ENCODE results near the gene TRAF6. TPM values are rescaled to one million over a fixed set of nuclear protein-coding genes. Genes with fewer than 3 reads are reported as not detected.
A peak's percentile ranks its signal among the peaks of the same experiment; 100 is the strongest.

The TRAF6 gene
- total RNA-seq, 1 donor from 2014 or later = 7.9 TPM

DNA sequence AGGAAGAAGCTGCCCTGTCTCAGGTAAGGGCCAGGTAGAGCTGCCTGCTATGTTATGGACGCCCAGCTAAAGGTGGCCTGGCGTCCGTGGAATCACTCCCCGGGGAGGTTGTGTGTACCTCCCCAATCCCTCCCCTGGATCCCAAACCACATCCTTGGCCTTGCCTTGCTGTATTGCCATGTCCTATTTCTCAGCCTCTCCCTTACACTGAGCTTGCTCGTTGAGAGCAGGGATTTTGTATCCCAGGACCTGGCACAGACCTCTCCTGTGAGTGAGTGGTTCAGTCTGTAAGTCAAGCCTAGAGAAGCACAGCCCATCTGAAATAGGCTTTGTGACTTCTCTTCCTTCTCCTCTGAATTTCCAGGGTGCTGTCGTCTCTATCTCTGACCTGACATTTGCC is 53.9 kb downstream of the TRAF6 start:
- no peak for ATAC-seq

DNA sequence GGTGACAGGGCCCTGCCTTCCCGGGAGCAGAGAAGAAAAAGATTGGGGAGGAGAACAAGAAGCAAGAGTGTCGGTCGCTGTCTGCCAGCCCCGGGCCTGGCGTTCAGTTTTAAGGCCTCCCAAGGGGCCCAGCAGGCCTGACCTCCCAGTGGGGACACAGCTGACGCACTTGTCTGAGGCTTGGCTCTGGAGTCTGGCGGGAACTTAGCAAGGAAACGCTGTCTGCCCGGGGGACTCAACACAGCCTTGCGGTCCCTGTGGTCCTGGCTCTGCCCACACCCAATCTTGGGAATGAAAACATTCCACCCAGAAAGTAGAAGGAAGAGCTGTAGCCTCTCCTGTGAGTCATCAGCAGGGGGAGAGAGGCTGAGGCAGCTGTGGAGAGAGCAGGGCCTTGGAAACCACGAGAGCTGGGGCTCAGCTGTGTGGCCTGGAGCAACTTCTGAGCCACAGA is 54.4 kb downstream of the TRAF6 start:
- ATAC-seq = peak; percentile 62

DNA sequence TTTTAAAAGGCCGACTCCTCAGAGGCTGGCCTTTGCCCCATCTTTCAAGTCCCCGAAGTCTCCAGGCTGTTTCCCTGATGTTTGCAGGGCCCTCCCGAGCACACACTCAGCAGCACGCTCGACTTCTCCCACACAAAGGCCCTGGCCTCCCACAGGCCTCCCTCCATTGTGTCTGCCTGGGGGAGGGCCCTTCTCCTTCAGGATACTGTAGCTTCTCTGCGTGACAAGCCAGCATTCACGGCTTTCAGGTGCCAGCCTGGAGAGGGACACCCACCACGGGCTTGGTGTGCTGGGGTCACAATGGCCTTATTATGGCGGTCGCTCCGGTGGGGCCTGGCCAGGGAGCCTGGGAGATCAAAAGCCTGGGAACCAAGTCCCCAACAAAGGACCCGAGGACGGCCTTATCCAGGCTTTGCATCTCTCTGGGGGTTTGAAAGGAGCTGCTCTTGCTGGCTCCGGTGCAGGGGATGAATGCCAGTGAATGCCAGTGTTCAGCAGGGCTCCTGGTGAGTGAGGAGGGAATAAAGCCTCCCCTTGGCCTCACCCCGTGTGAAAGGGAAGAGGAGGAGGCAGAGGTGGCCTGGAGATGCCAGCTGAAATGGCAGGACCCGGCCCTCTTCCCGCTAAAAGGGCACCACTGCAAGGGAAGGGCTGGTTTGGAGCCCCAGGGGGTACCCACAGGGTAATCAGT is 55.0 kb downstream of the TRAF6 start:
- ATAC-seq = no peak

DNA sequence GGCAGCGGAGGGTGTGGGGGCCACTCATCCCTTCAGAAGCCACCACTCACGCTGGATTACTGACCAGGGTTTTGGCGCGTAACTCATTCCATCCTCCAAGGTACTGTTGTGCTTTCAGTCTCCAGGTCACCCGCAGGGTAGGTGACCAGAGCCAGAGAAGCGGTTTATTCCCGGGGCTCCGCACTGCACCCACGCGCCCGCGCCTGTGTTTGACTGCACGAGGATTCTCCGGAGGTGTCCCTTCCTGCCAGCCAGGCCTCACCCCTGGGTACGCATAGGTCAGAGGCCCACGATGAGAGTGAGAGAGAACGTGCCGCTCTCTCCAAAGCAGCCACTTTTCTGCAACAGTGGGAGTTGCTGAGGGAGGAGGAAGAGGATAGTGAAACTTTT is 55.5 kb downstream of the TRAF6 start:
- no peak for ATAC-seq

DNA sequence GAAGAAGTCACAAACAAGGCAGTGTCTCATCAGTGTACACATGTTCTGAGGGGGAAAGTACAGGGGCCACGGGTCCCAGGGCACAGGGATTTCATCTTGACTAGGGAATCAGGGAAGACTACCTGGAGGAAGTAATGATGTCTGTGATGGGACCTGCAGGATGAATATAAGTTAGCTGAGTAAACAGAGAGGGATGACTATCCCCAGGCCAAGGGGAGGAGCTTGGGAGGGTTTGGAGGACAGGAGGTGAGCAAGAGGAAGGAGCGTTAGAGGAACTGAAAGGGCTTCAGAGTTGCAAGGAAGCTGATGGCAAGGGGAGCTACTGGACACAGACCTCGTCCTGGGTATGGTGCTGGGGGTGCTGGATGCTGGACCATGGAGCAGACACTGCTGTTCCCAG is 56.4 kb downstream of the TRAF6 start:
- ATAC-seq = peak; percentile 65

DNA sequence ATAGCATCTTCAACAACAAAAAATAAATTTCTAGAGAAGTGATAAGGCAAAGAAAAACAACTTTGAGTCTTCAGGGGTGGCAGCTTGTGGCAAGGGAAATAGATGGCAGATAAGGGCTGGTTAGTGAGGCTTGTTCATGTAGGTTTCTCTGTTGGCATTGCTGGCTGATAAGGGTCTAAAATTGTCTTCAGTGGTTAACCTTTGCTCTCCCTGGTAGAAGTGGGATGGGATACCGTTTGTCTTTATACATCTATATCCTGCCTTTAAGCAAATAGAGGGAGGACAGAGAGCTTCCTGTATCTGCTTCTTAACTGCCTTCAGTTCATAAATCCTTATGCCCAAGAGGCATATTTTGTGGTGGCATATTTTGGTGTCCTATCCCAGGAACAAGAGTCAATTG is 57.1 kb downstream of the TRAF6 start:
- no peak for ATAC-seq

DNA sequence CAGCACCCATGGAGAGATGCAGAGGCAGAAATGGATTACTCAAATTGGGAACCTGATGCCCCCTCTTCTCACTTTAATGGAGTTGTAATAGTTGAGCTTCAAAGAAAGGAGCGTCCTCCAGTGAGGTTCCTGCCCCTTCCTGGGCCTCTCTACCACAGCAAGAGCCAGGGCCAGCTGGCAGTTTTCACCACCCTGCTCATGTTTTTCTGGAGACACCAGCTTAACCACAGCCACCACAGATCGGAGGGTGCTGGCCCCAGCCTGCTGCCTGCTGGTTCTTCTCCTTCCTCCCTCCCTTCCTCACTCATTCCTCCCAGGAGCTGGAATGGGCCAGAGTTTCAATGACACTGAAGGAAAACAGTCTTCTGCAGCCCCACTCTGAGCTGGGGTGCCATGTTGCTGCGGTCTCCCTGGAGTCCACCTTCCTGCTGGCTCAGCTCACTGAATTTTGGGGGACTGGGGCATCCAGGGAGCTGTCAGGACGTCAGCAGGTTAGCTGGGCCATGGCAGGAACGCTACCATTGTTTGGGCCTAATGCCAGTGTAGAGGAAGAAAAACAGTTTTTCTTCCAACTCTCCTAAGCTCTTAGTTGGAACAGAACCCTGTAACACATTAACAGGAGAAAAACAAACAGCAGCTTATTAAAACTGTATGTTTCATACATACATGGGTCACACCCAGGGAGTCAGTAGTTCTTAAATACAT is 57.7 kb downstream of the TRAF6 start:
- ATAC-seq = no peak

DNA sequence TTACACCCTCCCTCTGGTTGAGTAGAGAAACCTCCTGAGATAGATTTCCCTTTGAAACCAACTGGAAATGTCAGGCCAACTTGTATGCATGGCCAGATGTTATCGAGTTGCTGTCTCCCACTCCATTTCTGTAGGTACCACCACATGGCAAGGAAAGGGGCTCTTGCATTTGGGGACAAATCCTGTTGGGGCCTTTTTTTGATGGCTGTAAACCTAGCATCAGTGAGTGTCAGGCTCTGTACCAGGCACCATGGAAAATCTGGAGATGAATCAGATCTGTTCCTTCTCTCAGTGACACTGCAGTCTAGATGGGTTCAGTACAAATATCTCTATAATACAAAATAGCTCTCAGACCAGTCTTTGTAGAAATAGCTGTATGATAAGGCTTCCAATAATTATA is 58.4 kb downstream of the TRAF6 start:
- no peak for ATAC-seq

DNA sequence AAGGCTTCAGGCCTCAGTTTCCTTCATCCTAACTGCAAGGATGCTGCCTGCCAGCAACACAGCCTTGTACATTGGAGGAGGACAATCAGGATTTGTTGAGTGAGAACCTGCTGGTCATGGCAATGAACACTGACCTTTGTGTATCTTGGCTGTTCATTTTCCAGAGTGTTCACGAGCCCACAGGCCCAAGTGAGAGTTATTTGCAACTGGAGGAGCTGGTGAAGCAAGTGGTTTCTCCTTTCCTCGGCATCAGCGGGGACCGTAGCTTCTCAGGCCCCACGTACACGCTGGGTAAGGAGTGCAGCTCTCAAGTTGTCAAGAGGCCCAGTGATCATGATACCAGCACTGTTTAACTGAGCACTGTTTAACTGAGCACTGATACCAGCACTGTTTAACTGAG is 59.0 kb downstream of the TRAF6 start:
- no peak for ATAC-seq

DNA sequence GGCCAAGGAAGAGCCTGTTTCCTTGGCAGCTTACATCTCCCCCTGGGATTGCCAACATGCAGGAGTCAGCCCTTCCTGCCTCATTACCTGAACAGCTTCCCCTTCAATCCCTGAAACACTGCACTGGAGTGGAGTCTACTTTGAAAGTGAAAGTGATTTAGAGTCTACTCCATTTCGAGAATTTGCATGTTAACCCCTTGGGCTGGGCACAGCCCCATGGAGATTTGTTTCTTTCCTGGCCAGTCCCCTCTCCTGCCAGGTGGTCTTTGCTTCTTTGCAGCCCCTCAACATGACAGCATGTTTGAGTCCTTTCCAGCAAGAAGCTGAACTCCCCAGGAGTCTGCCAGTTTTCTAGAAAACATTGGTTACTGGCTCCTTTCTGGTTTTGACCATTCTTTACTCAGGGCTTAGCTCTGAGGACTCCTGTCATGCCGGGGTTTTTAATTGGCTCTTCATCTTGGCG is 59.9 kb downstream of the TRAF6 start:
- ATAC-seq = no peak

DNA sequence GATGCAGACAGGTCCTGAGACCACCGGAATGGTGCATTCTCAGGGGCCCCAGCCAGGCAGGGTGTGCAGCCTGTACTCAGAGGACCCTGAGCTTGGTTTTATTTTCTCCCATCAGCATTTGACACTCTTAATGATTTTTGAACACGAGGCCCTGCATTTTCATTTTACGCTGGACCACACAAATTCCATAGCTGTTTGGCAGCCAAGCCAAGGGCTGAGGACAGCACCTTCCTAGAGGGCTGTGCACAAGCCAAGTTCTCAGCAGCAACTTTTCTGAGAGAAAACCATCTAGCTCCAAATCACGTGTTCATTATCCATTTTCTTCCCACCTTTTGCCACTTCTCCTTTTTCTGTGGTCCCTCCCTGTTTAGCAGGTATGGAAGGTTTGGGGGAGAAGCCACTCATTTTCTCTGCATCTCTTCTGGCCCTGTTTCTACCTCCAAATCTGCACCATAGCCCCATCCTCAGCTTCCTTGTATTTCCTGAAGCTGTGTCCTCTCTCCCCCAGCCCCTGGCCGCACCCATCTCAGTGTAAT is 60.4 kb downstream of the TRAF6 start:
- ATAC-seq = no peak

DNA sequence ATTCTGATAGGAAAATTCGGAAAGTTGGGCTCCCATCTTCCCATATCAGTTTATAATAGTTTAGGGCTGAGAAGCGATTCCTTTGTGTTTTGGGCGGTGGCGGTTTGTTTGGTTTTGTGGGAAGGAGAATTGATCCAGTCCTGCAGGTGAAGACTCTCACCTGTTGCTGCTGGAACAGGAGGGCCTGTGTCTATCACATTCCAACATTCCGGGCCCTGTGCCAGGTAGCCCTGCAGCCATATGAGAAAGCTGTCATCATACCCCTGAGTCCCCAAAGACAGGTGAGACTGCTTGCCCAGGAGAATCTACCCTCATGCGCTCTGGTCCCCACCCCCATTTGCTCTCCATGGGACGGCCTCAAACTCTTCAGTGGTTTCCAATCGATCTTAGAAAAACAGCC is 62.1 kb downstream of the TRAF6 start:
- ATAC-seq = peak; percentile 31

DNA sequence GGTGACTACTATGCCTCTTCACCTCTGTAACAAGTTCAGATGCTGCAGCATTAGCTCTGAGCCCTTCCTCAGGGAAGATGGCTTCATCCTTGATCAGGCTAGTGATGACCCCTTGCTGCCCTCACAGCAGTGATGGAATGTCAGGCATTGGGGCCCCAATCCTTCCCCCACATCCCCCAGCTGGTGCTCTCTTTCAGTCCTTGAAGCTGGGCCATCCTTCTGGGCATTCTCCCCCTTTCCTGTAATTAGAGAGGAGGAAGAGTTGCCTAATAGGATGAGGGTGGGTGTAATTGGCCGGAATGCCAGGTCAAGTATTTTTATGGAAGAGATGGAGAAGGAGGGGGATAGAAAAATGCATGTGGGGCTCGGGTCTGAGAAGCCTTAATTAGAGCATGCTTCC is 62.6 kb downstream of the TRAF6 start:
- ATAC-seq = no peak

DNA sequence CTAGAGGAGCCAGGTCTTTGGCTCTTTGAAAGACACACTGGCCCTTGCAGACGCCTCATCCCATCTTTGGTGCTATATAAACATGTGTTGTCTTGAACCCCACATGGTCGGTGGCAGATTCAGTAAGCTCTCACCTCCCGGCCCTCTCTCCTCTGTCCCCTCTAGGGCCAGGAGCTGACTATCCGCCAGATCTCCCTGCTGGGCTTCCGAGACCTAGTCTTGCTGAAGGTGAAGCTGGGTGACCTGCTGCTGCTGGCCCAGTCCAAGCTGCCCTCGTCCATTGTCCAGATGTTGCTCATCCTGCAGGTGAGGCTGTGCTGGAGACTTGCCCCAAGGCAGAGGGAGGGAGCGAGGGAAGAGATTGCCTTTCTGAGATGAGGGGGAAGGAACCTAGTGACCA is 63.9 kb downstream of the TRAF6 start:
- ATAC-seq = no peak

DNA sequence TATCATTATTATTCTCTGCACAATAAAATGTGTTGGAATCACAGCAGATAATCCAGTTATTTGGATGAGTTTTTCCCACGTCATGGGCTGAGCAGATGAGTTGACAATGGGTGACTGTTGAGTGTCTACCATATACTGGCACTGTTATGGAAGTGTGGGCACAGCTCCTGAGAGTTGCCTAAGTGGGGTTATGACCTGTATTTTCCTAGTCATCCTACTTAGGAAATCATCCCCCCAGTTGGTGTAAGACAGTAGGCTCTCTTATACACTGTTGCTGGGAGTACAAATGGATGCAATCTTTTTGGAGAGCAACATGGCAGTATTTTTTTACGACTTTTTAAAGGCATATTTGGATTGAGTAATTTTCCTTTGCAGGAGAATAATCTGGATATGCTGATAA is 66.4 kb downstream of the TRAF6 start:
- no peak for ATAC-seq

DNA sequence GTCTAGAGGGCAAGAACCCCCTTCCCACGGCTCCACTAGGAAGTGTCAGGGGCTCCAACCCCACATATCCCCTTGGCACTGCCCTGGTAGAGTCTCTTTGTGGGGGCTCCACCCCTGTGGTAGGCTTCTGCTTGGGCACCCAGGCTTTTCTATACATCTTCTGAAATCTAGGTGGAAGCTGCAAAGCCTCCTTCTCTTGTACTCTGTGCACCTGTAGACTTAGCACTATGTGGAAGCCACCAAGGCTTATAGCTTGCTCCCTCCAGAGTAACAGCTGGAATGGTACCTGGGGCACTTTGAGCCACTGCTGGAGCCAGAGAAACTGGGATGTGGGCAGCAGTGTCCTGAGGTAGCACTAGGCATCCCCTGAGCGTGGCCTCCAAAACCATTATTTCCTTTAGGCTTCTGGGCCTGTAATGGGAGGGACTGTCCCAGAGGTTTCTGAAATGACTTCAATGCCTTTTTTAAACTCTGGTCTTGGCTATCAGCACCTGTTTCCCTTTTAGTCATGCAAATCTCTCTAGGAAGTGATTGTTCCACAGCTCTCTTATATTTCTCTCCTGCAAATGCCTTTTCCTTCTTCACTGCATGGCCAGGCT is 68.4 kb downstream of the TRAF6 start:
- no peak for ATAC-seq

DNA sequence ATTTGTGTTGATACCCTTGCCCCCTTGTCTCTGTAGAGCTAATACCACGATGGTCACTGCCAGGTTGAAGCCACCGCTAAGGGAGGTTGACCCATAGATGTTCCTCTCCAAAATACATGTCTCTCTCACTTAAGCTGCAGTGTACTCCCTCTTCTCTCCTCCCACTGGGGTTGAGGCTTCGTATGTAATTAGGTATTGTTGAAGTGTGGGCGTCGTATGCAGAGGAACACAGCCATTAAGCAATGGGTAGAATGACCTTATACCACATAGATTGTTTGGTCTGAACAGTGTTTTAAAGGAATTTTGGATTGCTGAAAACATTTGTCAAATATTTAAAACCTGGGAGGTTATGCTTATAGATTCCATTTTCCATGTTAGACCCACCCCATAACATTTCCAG is 71.9 kb downstream of the TRAF6 start:
- ATAC-seq = no peak

DNA sequence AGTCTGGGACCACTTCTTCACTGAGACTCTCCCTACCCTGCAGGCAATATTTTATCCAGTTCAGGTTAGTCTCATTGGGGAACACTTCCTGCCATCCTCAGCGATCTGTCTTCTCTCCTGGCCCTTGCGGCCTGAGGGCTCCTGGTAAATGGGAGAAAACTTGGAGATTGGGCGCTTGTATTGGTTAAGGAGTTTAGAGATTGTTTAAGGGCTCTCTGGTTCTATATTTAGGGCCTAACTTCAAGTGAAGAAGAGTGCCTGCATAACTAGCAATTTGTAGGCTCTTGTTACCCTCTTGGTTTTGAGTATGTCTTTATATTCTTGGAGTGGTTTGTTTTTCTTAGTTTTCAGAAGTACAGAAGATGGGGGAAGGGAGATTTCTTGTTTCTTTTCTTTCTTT is 72.7 kb downstream of the TRAF6 start:
- ATAC-seq = no peak

Other genes with a start within 250 kb of the TRAF6 start
- gene COMMD9, start 220.8 kb downstream of the TRAF6 start, total RNA-seq = 61.8 TPM
- 2.1 TPM for gene PRR5L, start 214.0 kb downstream of the TRAF6 start, total RNA-seq
- gene RAG1, start 57.7 kb upstream of the TRAF6 start, total RNA-seq = 0.12 TPM
- 8.7 TPM for gene IFTAP, start 84.2 kb upstream of the TRAF6 start, total RNA-seq
- gene RAG2, start 88.0 kb upstream of the TRAF6 start, total RNA-seq = not detected

Data from esophagus mucosa (tissue), 1 donor.